ENCODE measurements around the gene DCAF10.
"Not testable (repeated sequence)": the region's sequence is repeated elsewhere in the genome, so short reads cannot be mapped to it uniquely, and the experiment has no call there.

The DCAF10 gene

DNA sequence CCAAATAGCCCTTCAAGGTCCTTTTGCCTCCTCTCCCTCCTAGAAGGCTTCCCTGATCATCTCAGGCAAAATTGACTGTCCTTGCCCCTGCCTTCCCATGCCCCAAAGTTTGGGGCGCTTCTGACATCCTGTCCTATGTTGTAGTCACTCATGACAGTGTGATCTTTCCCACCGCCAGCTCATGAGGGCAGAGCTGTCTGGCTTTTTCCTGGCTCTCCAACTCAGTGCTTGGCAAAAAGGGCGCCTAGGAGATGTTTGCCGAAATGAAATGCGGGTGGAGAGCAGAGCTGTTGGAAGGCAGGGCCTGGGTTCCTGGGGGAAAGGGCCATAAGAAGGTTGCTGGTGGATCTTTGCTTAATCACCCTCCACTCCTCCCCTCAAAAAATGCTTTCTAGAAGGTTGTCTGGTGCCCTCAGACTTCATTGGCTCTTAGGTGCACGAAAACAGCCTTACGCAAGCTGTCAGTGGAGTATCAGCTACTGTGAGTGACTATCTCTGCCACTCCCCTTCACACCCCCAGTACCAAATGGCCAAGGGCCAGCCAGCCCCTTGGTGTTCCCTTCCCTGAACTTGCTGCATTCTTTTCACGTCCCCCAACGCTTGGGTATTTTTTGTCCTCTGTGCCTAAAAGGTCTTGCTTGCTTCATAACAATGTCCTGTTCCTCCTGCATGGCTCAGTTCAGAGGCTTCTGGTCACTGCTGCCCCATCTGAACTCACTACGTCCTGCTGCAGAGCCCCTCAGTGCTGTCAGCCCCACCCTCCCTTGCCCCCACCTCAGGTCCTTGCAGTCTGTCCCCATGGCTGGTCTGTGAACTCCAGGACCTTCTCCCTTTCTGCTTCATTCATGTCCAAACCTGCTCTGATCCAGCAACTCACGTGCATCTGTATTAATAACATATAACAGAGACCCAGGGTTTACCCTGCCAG lies 106.0 kb downstream of the DCAF10 start:
- DNase-seq, result no peak

DNA sequence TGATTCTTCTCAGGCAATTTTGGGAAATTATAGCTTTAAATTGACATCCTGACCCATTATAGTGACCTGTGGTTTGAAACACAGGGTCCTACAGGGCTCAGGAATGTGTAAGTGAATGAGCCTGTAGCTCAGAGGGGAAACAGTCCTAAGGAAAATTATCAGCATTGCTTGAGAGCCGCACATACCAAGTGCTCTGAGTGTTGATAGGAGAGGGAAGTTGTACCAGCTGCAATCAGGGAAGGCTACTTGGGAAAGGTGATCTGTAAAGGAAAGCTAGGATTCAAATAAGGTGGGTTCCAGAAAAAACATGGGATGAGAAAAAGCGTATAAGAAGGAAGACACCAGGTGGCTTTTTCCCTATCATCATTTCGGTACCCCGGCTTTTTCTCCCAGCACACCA lies 107.7 kb downstream of the DCAF10 start:
- DNase-seq, result no peak

DNA sequence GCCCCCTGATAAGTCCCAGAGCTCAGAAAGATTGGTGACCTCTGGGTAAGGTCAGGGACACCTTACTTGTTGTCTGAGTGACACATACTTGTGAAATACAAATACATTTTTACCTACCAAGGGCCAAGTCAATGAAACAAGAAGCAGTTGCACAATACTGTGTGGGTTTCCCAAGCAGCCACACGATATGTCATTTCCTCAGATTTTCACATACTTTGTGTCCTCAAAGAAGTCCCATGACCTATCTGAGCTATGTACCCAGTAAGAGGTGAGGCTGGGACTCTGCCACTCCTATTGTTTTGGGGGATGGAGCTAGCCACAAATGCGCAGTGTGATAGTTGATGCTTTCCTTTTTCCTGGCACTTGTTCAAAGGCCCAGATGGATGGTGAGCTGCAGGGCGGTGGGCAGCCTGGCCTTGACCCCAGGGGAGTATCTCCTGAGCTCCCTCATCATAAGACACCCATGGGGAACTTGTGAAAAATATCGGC lies 108.1 kb downstream of the DCAF10 start:
- no peak for DNase-seq

DNA sequence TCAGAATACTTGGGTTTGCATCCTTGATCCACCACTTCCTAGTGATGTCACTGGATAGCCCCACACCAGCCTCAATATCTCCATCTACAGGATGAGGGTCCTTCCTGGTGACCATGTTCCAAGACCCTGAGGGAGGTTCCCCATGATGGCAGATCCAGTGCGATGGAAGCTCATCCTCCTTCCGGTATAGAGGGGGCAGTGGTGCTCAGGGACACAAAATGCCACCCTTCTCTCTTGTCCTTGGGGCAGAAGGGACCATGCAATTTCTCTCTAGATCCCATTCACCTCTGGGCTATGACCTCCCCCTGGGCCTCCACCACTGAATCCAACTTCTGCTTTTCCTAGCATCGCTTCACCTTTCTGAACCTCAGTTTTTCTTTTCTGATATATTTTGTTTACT lies 108.7 kb downstream of the DCAF10 start:
- DNase-seq, result no peak

DNA sequence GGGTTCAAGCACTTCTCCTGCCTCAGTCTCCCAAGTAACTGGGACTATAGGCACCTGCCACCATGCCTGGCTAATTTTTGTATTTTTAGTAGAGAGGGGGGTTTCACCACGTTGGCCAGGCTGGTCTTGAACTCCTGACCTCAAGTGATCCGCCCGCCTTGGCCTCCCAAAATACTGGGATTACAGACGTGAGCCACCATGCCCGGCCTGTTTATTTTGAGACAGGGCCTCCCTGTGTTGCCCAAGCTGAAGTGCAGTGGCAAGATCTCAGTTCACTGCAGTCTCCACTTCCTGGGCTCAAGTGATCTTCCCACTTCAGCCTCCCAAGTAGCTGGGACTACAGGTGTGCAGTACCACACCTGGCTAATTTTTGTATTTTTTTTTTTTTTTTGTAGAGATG lies 109.2 kb downstream of the DCAF10 start:
- not testable (repeated sequence) for DNase-seq

DNA sequence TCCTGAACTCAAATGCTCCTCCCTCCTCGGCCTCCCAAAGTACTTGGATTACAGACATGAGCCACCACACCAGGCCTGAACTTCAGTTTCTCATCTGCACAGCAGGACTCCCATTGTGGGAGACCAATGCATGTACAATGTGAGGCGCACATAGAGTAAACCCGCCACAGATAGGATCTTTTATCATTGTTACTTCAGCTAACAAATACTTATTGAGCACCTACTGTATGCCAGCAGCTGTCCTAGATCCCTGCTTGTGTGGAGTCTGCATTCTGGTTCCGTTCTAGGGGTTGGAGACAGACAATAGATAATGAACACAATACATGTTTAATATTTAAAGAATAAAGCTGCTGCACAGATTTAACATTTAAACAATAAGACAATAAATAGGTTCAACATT lies 109.7 kb downstream of the DCAF10 start:
- DNase-seq, result no peak

DNA sequence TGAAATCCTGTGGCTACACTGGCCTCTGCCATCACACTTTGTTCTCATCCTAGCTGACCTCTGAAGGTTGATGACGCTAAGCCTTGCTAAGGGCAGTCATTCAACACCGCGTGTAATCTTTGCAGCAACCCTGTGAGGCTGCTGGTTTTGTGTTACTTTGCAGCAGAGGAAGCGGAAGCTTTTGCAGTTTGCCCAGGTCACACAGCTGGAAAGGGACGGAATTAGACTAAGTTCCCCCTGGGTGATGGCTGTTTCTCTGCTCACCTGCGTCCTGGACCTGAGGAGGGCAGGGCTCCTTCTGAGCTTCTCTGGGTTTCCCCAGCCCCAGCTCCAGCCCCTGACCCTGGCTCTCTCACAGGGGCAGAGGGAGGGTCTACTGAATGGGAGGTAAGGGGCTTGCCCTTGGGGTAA lies 110.7 kb downstream of the DCAF10 start:
- DNase-seq, result no peak

DNA sequence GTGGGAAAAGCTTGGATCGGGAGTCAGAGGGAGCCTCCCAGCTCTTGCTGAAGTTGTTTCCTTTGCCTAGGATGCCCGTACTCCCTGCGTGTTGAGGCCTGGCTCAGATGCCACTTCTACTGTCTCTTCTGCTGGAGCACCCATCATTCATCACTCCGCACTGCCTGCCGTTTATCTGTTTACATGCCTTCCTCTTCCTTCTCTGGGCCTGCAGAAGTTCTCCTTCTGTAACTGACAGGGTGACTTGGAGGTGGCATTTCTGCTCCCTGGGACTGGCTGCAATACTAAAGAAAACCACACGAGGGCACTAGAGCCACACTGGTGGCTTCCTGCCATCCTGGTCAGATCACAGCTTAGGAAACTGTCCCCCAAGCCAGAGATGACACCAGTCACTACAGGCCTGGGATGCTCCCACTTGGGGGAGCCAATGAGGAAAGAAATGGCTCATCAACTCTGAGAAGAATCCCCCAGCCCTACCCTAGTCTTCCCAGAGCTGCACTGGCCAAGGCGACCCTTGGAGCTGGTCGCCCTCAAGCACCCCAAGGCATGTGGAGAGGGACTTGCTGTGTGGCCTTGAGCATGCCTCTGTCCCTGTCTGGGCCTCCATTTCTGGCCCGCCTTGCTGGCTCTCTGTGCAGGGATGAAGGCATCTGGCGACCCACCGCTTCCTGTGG lies 113.0 kb downstream of the DCAF10 start:
- peak; percentile 29 to 98 (median 82) for DNase-seq

DNA sequence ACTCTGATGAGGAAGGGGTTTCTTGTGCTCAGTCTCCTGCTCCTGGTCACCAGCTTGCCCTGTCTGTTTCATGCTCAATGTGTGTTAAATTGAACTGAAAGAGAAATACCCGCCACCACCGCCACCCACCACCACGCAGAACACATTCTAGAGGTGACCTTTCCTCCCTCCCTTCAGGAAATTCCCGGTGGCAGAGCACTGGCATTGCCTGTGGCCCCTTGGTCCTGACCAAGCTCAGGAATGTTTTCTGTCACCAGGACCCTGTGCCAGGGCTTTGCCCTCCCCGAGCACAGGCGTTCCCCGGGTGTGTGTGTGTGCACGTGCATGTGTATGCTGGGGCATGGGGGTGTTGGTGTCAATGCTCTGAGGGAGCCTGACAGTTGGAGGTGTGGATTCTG lies 113.6 kb downstream of the DCAF10 start:
- DNase-seq, result no peak

DNA sequence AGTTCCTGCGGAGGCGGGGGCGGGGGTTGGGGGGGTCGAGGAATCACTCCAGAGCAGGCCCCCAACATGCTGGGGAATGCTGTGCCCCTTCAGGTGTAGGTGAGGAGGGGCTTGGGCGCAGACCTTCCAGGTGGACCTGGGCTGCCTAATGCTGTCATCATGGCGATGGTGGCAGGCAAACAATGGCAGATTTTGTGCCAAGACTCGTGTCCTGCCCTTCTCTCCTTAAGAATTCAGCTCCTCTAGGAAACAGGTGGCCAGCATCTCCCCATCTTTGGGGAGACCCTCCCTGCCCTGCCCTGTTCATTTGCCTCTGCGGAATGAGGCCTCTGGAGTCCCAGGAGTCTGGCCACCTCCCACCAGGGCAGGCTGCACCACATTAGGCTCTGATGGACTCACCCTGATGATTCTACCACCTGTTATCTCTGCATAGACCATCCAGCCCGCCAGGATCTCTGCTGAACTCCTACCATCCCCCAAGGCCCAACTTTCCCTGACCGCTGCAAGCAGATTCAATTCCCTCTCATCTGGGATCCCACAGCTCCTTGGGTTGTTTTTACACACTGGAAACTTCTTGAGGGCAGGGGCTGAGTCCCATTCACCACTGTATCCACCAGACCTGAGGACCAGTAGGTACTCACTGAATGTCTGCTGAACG lies 114.2 kb downstream of the DCAF10 start:
- no peak for DNase-seq

DNA sequence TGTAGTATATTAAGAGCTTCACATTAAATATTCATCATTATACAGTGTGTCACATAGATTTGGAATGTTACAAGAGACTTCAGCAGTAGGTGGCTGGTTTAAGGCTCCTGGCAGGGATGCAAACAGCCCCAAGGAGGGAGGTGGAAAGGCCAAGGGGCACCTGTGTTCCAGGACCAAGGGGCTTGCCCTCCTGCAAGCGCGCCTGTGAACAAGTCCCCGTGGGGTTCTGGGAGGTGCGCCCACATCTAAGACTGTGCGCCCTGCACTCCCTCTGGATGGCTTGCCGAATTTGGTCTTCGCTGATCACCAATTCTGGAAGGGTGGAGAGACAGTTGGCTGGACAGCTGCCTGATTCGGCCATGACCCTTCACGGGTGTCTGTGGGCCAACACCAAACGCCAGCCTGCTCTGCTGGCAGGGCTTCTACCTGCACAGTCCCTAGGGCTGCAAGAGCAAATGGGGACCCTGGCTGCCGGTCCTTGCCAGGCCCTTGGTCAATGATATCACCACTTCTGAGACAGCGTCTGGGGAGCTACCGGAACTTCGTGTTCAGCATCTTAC lies 115.4 kb downstream of the DCAF10 start:
- no peak for DNase-seq

DNA sequence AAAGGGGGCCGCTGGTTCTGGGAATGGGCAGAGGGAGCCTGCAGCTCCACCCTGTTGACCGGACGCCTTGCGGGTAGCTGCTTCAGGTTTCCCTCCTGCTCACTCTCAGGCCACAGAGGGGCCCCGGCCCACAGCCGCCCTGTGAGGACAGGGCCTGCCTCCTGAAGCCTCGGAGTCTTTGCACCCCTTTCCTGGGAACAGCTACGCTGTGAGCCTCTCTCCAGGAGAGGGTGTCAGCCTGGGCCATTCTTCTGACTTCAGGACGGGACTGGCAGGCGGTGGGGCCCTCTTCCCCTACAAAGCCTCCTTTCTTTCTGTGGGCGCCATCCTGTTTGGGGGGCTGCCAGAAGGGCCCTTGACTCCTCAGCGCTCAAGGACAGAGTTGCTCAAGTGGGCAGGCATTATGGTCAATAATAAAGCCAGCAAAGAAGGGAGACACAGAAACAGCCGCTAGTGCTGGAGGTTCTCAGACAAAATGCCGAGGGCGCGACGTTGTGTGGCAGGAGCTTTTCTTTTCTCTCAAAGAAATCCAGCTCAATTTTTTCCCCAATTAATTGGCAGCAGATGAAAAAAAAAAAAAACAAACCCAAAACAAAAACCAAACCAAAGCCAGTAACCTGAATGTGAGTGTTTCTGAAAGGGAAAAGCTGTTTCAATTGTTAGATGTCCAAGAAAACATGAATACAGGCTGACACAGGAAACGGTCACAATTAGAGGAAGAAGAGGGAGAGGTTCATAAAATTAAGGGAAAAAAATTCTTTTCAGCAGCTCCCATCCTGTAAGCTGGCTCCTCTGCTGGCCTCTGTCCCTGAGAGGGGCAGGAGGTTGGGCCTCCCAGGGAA lies 116.1 kb downstream of the DCAF10 start:
- peak in 42 of 56 donors; percentile 18 to 77 (median 52) for DNase-seq
